ENCODE measurements around the gene DUSP3.

The DUSP3 gene

GRCh38 chr17:43732958-43733357 is 45.8 kb downstream of the DUSP3 start:
- no peak for DNase-seq (ENCODE audit: extremely low read depth, insufficient read length)
- TF ChIP-seq CTCF (IDR thresholded peaks at IDR 0.05; ENCODE audit: insufficient read depth, low read length, poor library complexity, severe bottlenecking): no peak
- Histone ChIP-seq H3K36me3 (ENCODE audit: control insufficient read depth, insufficient read depth, low read length) (no peaks in the 10 kb centered on the region), H3K27me3 (replicated peaks; ENCODE audit: control insufficient read depth, insufficient read depth, low read length) (peaks cover 1% of the 10 kb centered on the region; the same call in 1 of the 2 replicates), H3K4me3 (replicated peaks; ENCODE audit: low read depth, low read length) (no peak overlapping the region)

- TF ChIP-seq CTCF (IDR thresholded peaks at IDR 0.05; ENCODE audit: insufficient read depth, low read length, poor library complexity, severe bottlenecking): no peak
- no peaks in the 10 kb centered on the region for H3K27me3 ChIP-seq (replicated peaks; ENCODE audit: control insufficient read depth, insufficient read depth, low read length)
- H3K36me3 ChIP-seq (ENCODE audit: control insufficient read depth, insufficient read depth, low read length): no peaks in the 10 kb centered on the region
These were observed 50.7 kb downstream of the DUSP3 start for GRCh38 chr17:43728081-43728480.

GRCh38 chr17:43723697-43724359 is 54.9 kb downstream of the DUSP3 start:
- no peak for DNase-seq (ENCODE audit: extremely low read depth, insufficient read length)
- no peak overlapping the region for H3K4me3 ChIP-seq (replicated peaks; ENCODE audit: low read depth, low read length)
- H3K27me3 ChIP-seq (replicated peaks; ENCODE audit: control insufficient read depth, insufficient read depth, low read length): no peaks in the 10 kb centered on the region
- H3K36me3 ChIP-seq (ENCODE audit: control insufficient read depth, insufficient read depth, low read length): no peaks in the 10 kb centered on the region
- no peak for TF ChIP-seq CTCF (IDR thresholded peaks at IDR 0.05; ENCODE audit: insufficient read depth, low read length, poor library complexity, severe bottlenecking)

More at GRCh38 chr17:43728081-43728480, 50.7 kb downstream of the DUSP3 start:
- DNase-seq (ENCODE audit: extremely low read depth, insufficient read length): no peak
- no peak overlapping the region for H3K4me3 ChIP-seq (replicated peaks; ENCODE audit: low read depth, low read length)

GRCh38 chr17:43722870-43723665 is 55.7 kb downstream of the DUSP3 start:
- no peak for TF ChIP-seq CTCF (IDR thresholded peaks at IDR 0.05; ENCODE audit: insufficient read depth, low read length, poor library complexity, severe bottlenecking)
- H3K36me3 ChIP-seq (ENCODE audit: control insufficient read depth, insufficient read depth, low read length): no peaks in the 10 kb centered on the region
- H3K27me3 ChIP-seq (replicated peaks; ENCODE audit: control insufficient read depth, insufficient read depth, low read length): no peaks in the 10 kb centered on the region
- DNase-seq (ENCODE audit: extremely low read depth, insufficient read length): no peak
- no peak overlapping the region for H3K4me3 ChIP-seq (replicated peaks; ENCODE audit: low read depth, low read length)

GRCh38 chr17:43722269-43722619 is 56.5 kb downstream of the DUSP3 start:
- TF ChIP-seq CTCF (IDR thresholded peaks at IDR 0.05; ENCODE audit: insufficient read depth, low read length, poor library complexity, severe bottlenecking): no peak
- no peak for DNase-seq (ENCODE audit: extremely low read depth, insufficient read length)
- H3K4me3 ChIP-seq (replicated peaks; ENCODE audit: low read depth, low read length): no peak overlapping the region
- no peaks in the 10 kb centered on the region for H3K27me3 ChIP-seq (replicated peaks; ENCODE audit: control insufficient read depth, insufficient read depth, low read length)
- no peaks in the 10 kb centered on the region for H3K36me3 ChIP-seq (ENCODE audit: control insufficient read depth, insufficient read depth, low read length)

Measured in GM06990 (cell line).